Endothelial cell (in vitro differentiated cells): ENCODE measurements around the gene CD47. TPM values are rescaled to one million over a fixed set of nuclear protein-coding genes. Genes with fewer than 3 reads are reported as not detected.

Experiments
- DNase-seq: peaks from one replicate; pipeline ENCODE4 v3.0.0; 2021; ENCODE audit warnings: low spot score
- H3K27ac Mint-ChIP-seq: one replicate; pipeline ENCODE4 v1.8.0; 2021; ENCODE audit warnings: mixed read lengths, inconsistent platforms; ENCODE audit not compliant: unreplicated experiment
- H3K27me3 Mint-ChIP-seq: one replicate; pipeline ENCODE4 v1.8.0; 2021; ENCODE audit warnings: mild to moderate bottlenecking, moderate library complexity, mixed read lengths, inconsistent platforms; ENCODE audit not compliant: unreplicated experiment
- H3K36me3 Mint-ChIP-seq: one replicate; pipeline ENCODE4 v1.8.0; 2021; ENCODE audit warnings: mild to moderate bottlenecking, low read depth, mixed read lengths, inconsistent platforms; ENCODE audit not compliant: unreplicated experiment
- H3K4me1 Mint-ChIP-seq: one replicate; pipeline ENCODE4 v1.8.0; 2021; ENCODE audit warnings: mild to moderate bottlenecking, mixed read lengths, inconsistent platforms; ENCODE audit not compliant: unreplicated experiment
- H3K4me3 Mint-ChIP-seq: one replicate; pipeline ENCODE4 v1.8.0; 2021; ENCODE audit warnings: mild to moderate bottlenecking, mixed read lengths, inconsistent platforms; ENCODE audit not compliant: unreplicated experiment
- H3K9me3 Mint-ChIP-seq: one replicate; pipeline ENCODE4 v1.8.0; 2021; ENCODE audit warnings: mixed read lengths, inconsistent platforms; ENCODE audit not compliant: unreplicated experiment
- CTCF ChIP-seq: fragments of 200-600 bp; sonication (generic); IDR thresholded peaks from one replicate; pipeline ENCODE4 v1.5.0; 2021; ENCODE audit warnings: antibody characterized with exemption; ENCODE audit not compliant: unreplicated experiment
- total RNA-seq: library from RNA; stranded (reverse); fragmentation: NEBNext Ultra II Directional; extraction: Animal tissue kit (Norgen Biotek cat#: 25700); gene quantifications from one replicate; pipeline ENCODE4 v1.2.1, GENCODE V29; 2021; ENCODE audit not compliant: unreplicated experiment

The CD47 gene
- total RNA-seq, 1 donor from 2014 or later, result 89.6 TPM

DNA sequence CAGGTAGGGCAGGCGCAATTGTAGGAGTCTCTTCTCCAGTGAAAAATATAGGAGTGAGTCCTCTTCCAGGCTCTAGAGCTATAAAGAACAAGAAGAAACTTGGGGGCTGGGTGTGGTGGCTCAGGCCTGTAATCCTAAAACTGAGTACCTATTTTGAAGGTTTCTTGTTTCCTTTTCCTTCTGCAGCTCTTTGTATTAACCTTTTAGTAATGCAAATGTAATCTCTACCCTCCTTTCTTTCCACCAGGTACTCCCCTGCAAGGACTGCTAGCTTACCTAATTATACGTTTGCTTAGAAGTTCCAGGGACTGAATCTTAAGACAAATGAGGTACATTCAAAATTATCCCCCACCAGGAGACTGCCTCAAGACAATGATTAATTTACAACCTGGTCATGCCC is 75.9 kb downstream of the CD47 start:
- TF ChIP-seq CTCF, result no peak
- Mint-ChIP-seq H3K36me3 (no peaks in the 10 kb centered on the region), H3K4me1 (peaks cover 20% of the 10 kb centered on the region), H3K4me3 (no peak overlapping the region), H3K27ac (no peak overlapping the region), H3K27me3 (peaks cover 1% of the 10 kb centered on the region), H3K9me3 (no peaks in the 10 kb centered on the region)
- DNase-seq, result no peak

GRCh38 chr3:108013141-108014055 is 77.4 kb downstream of the CD47 start:
- no peak for TF ChIP-seq CTCF
- no peaks in the 10 kb centered on the region for H3K27me3 Mint-ChIP-seq
- no peaks in the 10 kb centered on the region for H3K36me3 Mint-ChIP-seq
- H3K27ac Mint-ChIP-seq, result no peak overlapping the region
- no peak overlapping the region for H3K4me3 Mint-ChIP-seq
- H3K4me1 Mint-ChIP-seq, result peaks cover 13% of the 10 kb centered on the region
- no peak for DNase-seq
- H3K9me3 Mint-ChIP-seq, result no peaks in the 10 kb centered on the region

DNA sequence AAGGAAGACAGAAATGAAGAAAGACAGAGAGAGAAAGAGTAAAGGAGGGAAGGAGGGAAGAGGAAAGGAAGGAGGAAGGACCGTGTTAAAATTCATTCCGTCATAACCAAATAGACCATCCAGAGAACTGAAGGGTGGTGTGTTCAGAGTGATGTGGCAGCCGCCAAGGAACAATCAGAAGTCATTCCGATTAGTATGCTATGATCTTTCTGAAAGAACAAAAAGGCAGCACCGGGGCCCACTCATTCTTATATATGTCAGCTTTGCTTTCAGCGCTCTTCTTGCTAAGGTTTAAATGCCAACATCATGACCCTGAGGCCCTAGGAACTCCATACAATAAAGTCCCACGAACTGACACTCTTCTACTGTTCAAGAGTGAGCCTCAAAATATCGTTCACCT is 78.5 kb downstream of the CD47 start:
- Mint-ChIP-seq H3K36me3 (no peaks in the 10 kb centered on the region), H3K27ac (no peak overlapping the region), H3K4me3 (no peak overlapping the region), H3K9me3 (no peaks in the 10 kb centered on the region), H3K4me1 (peaks cover 7% of the 10 kb centered on the region), H3K27me3 (no peaks in the 10 kb centered on the region)
- no peak for TF ChIP-seq CTCF
- no peak for DNase-seq

DNA sequence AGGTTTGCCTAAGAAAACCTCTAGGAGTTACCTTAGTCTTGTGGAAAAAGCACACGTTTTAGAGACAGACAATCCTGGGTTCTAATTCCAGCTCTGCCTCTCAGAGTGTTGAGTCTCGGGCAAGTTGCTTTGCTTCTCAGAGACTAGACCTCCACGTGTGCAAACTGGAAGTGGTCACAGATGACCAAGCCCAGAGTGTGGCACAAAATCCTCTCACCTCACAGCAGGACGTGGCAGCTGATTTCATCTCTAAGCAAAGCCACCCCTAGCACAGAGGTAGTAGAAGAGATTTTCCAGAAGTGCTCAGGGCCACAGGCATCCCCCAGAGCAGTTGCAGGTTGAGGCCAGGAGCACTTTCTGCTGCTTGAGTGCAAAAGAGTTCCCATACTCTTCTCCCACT is 79.2 kb downstream of the CD47 start:
- Mint-ChIP-seq H3K9me3 (no peaks in the 10 kb centered on the region), H3K27ac (no peak overlapping the region), H3K36me3 (no peaks in the 10 kb centered on the region), H3K4me3 (no peak overlapping the region), H3K4me1 (peaks cover 10% of the 10 kb centered on the region), H3K27me3 (no peaks in the 10 kb centered on the region)
- DNase-seq, result no peak
- TF ChIP-seq CTCF, result no peak

DNA sequence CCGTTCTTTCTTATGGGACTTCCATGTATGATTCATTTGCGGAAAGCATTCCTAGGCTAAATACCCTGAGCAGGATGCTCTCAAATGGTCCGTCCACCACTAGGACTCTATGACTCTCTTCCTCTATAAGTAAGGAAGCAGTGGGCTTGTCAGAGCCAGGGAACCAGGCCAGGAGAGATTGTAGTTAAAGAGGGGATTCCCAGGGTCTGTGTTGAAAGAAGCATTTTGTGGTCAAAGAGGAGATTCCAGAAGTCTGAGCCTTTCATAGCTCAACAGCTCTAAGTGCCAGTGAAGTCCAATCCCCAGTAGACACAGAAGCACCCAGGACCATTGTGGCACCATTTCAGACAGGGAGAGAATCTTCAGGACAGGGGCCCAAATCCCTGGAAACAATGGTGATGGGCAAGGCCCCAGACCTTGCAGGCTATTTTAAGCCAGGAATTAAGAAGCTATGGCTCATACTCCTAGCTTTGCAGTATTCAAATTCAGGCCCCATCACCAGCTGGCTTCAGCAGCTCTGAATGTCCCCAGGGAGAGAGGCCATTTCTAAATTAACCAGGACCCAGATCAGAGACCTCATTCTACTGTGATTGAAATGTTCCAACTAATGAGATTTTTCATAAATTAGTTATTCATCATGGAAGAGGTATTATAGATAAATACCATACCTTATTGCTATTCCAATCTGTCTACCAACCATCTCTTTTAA is 81.7 kb downstream of the CD47 start:
- TF ChIP-seq CTCF, result no peak
- no peak for DNase-seq
- H3K9me3 Mint-ChIP-seq, result no peaks in the 10 kb centered on the region
- H3K4me1 Mint-ChIP-seq, result peaks cover 12% of the 10 kb centered on the region
- no peak overlapping the region for H3K4me3 Mint-ChIP-seq
- H3K27ac Mint-ChIP-seq, result no peak overlapping the region
- H3K36me3 Mint-ChIP-seq, result no peaks in the 10 kb centered on the region
- no peaks in the 10 kb centered on the region for H3K27me3 Mint-ChIP-seq
